Activated B cell treated with CpG ODN at 0.5 μM for 24 hours (primary cell): ENCODE results near the gene BLCAP. TPM values are rescaled to one million over a fixed set of nuclear protein-coding genes. Genes with fewer than 3 reads are reported as not detected.

Experiments used
- ATAC-seq: fragments of 200-7000 bp; cut with Tn5 transposase; one replicate; pipeline ENCODE4 v1.10.0; 2021; ENCODE audit warnings: low read depth, mild to moderate bottlenecking, moderate library complexity
- CTCF ChIA-PET: fragments of 350-600 bp; sonication (Branson Sonifier 250); formaldehyde crosslinking; loops from one replicate; lab custom pipeline; 2021; ENCODE audit warnings: antibody characterized with exemption; lab: Charles Lee
- POLR2A ChIA-PET: fragments of 350-600 bp; sonication (Branson Sonifier 250); formaldehyde crosslinking; loops from one replicate; lab custom pipeline; 2021; ENCODE audit warnings: antibody characterized with exemption; lab: Charles Lee
- DNase-seq: peaks from one replicate; pipeline ENCODE4 v3.0.0; 2022
- H3K27ac Mint-ChIP-seq: one replicate; pipeline ENCODE4 v1.8.0; 2020; ENCODE audit warnings: mixed read lengths
- H3K27me3 Mint-ChIP-seq: one replicate; pipeline ENCODE4 v1.8.0; 2021; ENCODE audit warnings: mixed read lengths
- H3K36me3 Mint-ChIP-seq: one replicate; pipeline ENCODE4 v1.8.0; 2021; ENCODE audit warnings: low read depth, mixed read lengths
- H3K4me1 Mint-ChIP-seq: one replicate; pipeline ENCODE4 v1.8.0; 2021; ENCODE audit warnings: mixed read lengths
- H3K4me3 Mint-ChIP-seq: one replicate; pipeline ENCODE4 v1.8.0; 2020; ENCODE audit warnings: mild to moderate bottlenecking, mixed read lengths
- H3K9me3 Mint-ChIP-seq: one replicate; pipeline ENCODE4 v1.8.0; 2020; ENCODE audit warnings: mixed read lengths
- CTCF ChIP-seq: fragments of 200-600 bp; IDR thresholded peaks from one replicate; pipeline ENCODE4 v1.8.0; 2022; ENCODE audit warnings: antibody characterized with exemption, mild to moderate bottlenecking
- intact Hi-C: fragments of 100-400 bp; cut with micrococcal nuclease; formaldehyde crosslinking; loops from one replicate; pipeline ENCODE4 v1.15.1; 2024
- total RNA-seq: library from RNA; stranded (reverse); gene quantifications from 2 replicates; pipeline ENCODE4 v1.2.3, GENCODE V29; 2022

BLCAP gene
- total RNA-seq, 1 donor from 2014 or later, result 78.0 TPM

- Mint-ChIP-seq H3K4me3 (no peak overlapping the region), H3K27ac (no peak overlapping the region), H3K36me3 (peaks cover 2% of the 10 kb centered on the region), H3K27me3 (no peaks in the 10 kb centered on the region), H3K9me3 (no peaks in the 10 kb centered on the region), H3K4me1 (peaks cover 39% of the 10 kb centered on the region)
- intact Hi-C loops, result loop anchor here (5.0 kb wide), 1 partner anchor 523 kb away; no protein-coding TSS in a partner anchor
- ATAC-seq, result no peak
- DNase-seq, result no peak
- ChIA-PET CTCF (interaction anchor here (0.6 to 7.6 kb wide), 4 partner anchors 145 to 334 kb away, joined by 3 to 79 read pairs (median 7); no protein-coding TSS in a partner anchor), POLR2A (interaction anchor here (0.6 kb wide), 1 partner anchor 1576 kb away, joined by 3 read pairs; no protein-coding TSS in a partner anchor)
- TF ChIP-seq CTCF, result no peak
Measured at GRCh38 chr20:37529968-37530600, 2.4 kb upstream of the BLCAP start.

- Mint-ChIP-seq H3K36me3 (peaks cover 4% of the 10 kb centered on the region), H3K4me1 (peaks cover 41% of the 10 kb centered on the region), H3K9me3 (no peaks in the 10 kb centered on the region), H3K4me3 (peak overlapping the region; percentile 32), H3K27ac (no peak overlapping the region), H3K27me3 (no peaks in the 10 kb centered on the region)
- intact Hi-C loops, result no loop called here
- TF ChIP-seq CTCF, result no peak
- ChIA-PET POLR2A (interaction anchor here (0.8 kb wide), 1 partner anchor 351 kb away, joined by 3 read pairs; no protein-coding TSS in a partner anchor), CTCF (interaction anchor here (1.0 to 7.6 kb wide), 6 partner anchors 259 to 333 kb away, joined by 3 to 79 read pairs (median 7); no protein-coding TSS in a partner anchor)
- ATAC-seq (no peak), DNase-seq (no peak)
Measured at GRCh38 chr20:37529214-37529967, 1.7 kb upstream of the BLCAP start.

DNA sequence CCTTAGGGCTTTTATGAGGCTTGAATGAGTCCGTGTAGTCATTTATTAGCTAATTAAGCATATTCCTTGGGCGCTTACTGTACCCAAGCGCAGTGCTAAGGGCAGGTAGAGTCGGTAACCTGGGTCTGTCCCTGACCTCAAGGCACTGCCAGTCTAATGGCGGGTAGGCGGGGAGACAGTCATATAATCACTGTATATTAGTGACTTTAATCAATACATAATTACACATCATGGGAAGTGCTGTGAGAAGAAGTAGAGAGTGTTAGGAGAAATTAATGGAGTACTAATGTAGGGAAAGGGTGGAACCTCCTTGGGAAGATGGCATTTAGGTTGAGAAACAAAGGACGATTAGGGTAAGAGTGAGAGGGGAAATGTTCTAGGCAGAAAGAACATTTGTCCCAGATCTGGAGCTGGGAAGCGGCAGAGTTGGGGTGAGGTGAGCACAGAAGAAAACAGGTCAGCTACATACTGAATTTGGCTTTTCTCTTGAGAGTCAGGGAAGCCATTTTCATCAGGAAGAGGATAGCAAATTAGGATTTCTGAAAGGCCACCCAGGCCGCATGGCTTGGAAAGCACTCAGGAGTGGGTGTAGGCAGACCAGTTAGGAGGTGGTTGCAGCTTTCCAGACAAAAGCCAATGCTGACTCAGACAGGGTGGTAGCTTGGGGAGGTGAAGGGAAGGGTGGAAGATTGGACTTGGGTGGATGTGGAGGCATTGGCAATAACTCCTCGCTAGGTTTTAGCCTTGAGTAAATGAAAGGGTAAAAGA is 954 bp upstream of the BLCAP start:
- POLR2A ChIA-PET, result interaction anchor here (0.8 to 2.0 kb wide), 3 partner anchors 212 to 350 kb away, joined by 3 to 10 read pairs (median 8); partner anchors contain the start of gene MANBAL
- no peak for ATAC-seq
- no peaks in the 10 kb centered on the region for H3K27me3 Mint-ChIP-seq
- no peak for DNase-seq
- CTCF ChIA-PET, result interaction anchor here (1.0 to 2.4 kb wide), 3 partner anchors 259 to 333 kb away, joined by 3 to 9 read pairs (median 3); no protein-coding TSS in a partner anchor
- H3K9me3 Mint-ChIP-seq, result no peaks in the 10 kb centered on the region
- peak overlapping the region; percentile 93 for H3K4me3 Mint-ChIP-seq
- peak overlapping the region; percentile 100 for H3K27ac Mint-ChIP-seq
- peaks cover 46% of the 10 kb centered on the region for H3K4me1 Mint-ChIP-seq
- intact Hi-C loops, result loop anchor here (1.0 kb wide), 4 partner anchors 258 to 432 kb away; partner anchors contain the start of genes MROH8 and RPN2
- H3K36me3 Mint-ChIP-seq, result peaks cover 6% of the 10 kb centered on the region
- no peak for TF ChIP-seq CTCF

- intact Hi-C loops, result loop anchor here (1.0 to 2.0 kb wide), 4 partner anchors 20 to 238 kb away; partner anchors contain the start of gene MANBAL
- no peak for DNase-seq
- peak overlapping the region; percentile 100 for H3K27ac Mint-ChIP-seq
- no peaks in the 10 kb centered on the region for H3K9me3 Mint-ChIP-seq
- H3K27me3 Mint-ChIP-seq, result no peaks in the 10 kb centered on the region
- no peak for ATAC-seq
- CTCF ChIA-PET, result interaction anchor here (1.1 to 2.4 kb wide), 2 partner anchors 250 to 331 kb away, joined by 3 to 9 read pairs; no protein-coding TSS in a partner anchor
- H3K4me3 Mint-ChIP-seq, result peak overlapping the region; percentile 93
- POLR2A ChIA-PET, result interaction anchor here (0.5 to 2.0 kb wide), 10 partner anchors 105 to 952 kb away, joined by 3 to 15 read pairs (median 4); partner anchors contain the start of genes MANBAL, MROH8 and RPN2
- no peak for TF ChIP-seq CTCF
- peaks cover 15% of the 10 kb centered on the region for H3K36me3 Mint-ChIP-seq
- peaks cover 56% of the 10 kb centered on the region for H3K4me1 Mint-ChIP-seq
Measured at GRCh38 chr20:37526839-37527637, 638 bp downstream of the BLCAP start.
